Small intestine (tissue), 7 donors: ENCODE results near the gene PIAS1. TPM values are rescaled to one million over a fixed set of nuclear protein-coding genes. Genes with fewer than 3 reads are reported as not detected.
"Not testable (repeated sequence)": the region's sequence is repeated elsewhere in the genome, so short reads cannot be mapped to it uniquely, and the experiment has no call there.

ENCODE experiments used
- DNase-seq, 2 donors: peaks; one replicate each; pipeline versions ENCODE4 v3.0.0 to v3.0.0-alpha.2; 2013
- FAIRE-seq: peaks from 2 replicates; lab custom pipeline; 2012; peaks lifted over from hg19 to GRCh38; lab: Jason Lieb, UNC
- H3K27ac ChIP-seq, 3 donors: one replicate each; pipeline ENCODE4 v1.5.1; 2013; ENCODE audit warnings: low read length in 2 of 3, mild to moderate bottlenecking in 2 of 3, control low read depth in 1 of 3, inconsistent platforms in 1 of 3, low read depth in 1 of 3, moderate library complexity in 1 of 3
- H3K27me3 ChIP-seq, 3 donors: one replicate each; pipeline ENCODE4 v1.6.1; 2013; ENCODE audit warnings: low read length in 3 of 3, inconsistent platforms in 1 of 3; ENCODE audit not compliant: control insufficient read depth in 3 of 3, insufficient read depth in 3 of 3
- H3K36me3 ChIP-seq, 3 donors: one replicate each; pipeline ENCODE4 v1.6.1; 2013; ENCODE audit warnings: low read length in 3 of 3, inconsistent platforms in 1 of 3, low read depth in 1 of 3, mild to moderate bottlenecking in 1 of 3, moderate library complexity in 1 of 3; ENCODE audit not compliant: control insufficient read depth in 3 of 3, insufficient read depth in 2 of 3
- H3K4me1 ChIP-seq, 3 donors: one replicate each; pipeline ENCODE4 v1.6.1; 2013; ENCODE audit warnings: low read length in 2 of 3, inconsistent platforms in 1 of 3, low read depth in 1 of 3, mild to moderate bottlenecking in 1 of 3, moderate library complexity in 1 of 3; ENCODE audit not compliant: control insufficient read depth in 3 of 3, insufficient read depth in 2 of 3
- H3K4me3 ChIP-seq, 3 donors: one replicate each; pipeline ENCODE4 v1.5.1; 2013; ENCODE audit warnings: low read length in 3 of 3, control low read depth in 1 of 3, inconsistent platforms in 1 of 3, low read depth in 1 of 3, mild to moderate bottlenecking in 1 of 3, moderate library complexity in 1 of 3
- H3K9me3 ChIP-seq, 2 donors: one replicate each; pipeline ENCODE4 v1.6.1; 2013; ENCODE audit warnings: low read depth in 1 of 2, low read length in 1 of 2; ENCODE audit not compliant: control insufficient read depth in 2 of 2, insufficient read depth in 1 of 2
- WGBS, 3 donors: extraction: QIAGEN DNeasy Blood & Tissue Kit; methylation state at CpG; one replicate each; pipeline ENCODE4 v1.1.7; 2013; 5-methylcytosine and 5-hydroxymethylcytosine counted together
- polyA plus RNA-seq, 4 donors: library from polyadenylated mRNA; stranded (reverse) in 3 of 4; unstranded in 1 of 4; fragments of 200-250 nt in 3 of 4; fragments of 120-200 nt in 1 of 4; gene quantifications; one replicate each; pipeline versions ENCODE4 v1.2.1 to v1.2.3, GENCODE V29; 2013
- donor health status: healthy with polysubstance abuse.
- donor health status: control.
- donor health status: control.
- donor health status: Bipolar disorder and iron deficiency.
- donor health status: healthy.

The PIAS1 gene
- polyA plus RNA-seq, 4 donors: 9.0 to 48.0 (median 20.0) TPM

GRCh38 chr15:68218847-68219798, 165.0 kb downstream of the PIAS1 start:
- DNase-seq (no peak), FAIRE-seq (no peak)
- 95 to 96% (median 96%) methylated on average over 9 of the region's 9 CpGs for WGBS, 3 donors
- Histone ChIP-seq H3K36me3 (peaks cover 0 to 47% (median 0%) of the 10 kb centered on the region in 3 donors), H3K4me1 (peaks cover 0 to 5% (median 0%) of the 10 kb centered on the region in 3 donors), H3K9me3 (no peaks in the 10 kb centered on the region), H3K27me3 (no peaks in the 10 kb centered on the region), H3K4me3 (no peak overlapping the region), H3K27ac (no peak overlapping the region)

- Histone ChIP-seq H3K27me3 (no peaks in the 10 kb centered on the region), H3K9me3 (peaks cover 0 to 3% of the 10 kb centered on the region in 2 donors), H3K36me3 (peaks cover 0 to 37% (median 0%) of the 10 kb centered on the region in 3 donors), H3K4me1 (peaks cover 0 to 5% (median 0%) of the 10 kb centered on the region in 3 donors), H3K4me3 (no peak overlapping the region), H3K27ac (no peak overlapping the region)
- DNase-seq (no peak), FAIRE-seq (no peak)
- WGBS, 3 donors: 94 to 100% (median 95%) methylated on average over 2 of the region's 2 CpGs
These were observed 166.4 kb downstream of the PIAS1 start for GRCh38 chr15:68220489-68220888.

DNA sequence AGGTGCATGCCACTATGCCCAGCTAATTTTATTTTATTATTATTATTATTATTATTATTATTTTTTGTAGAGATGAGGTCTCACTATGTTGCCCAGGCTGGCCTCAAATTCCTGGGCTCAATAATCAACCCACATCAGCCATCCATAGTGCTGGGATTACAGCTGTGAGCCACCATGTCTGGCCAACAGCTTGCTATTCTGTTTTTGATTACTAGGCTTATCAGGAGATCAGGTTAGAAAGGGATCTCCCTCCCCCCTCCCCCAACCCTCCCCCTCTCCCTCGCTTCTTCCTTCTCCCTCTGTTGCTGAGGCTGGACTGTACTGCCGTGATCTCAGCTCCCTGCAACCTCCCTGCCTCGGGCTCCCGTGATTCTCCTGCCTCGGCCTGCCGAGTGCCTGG, 166.9 kb downstream of the PIAS1 start:
- Histone ChIP-seq H3K9me3 (peaks cover 0 to 3% of the 10 kb centered on the region in 2 donors), H3K4me3 (no peak overlapping the region), H3K36me3 (peaks cover 0 to 35% (median 0%) of the 10 kb centered on the region in 3 donors), H3K4me1 (peaks cover 0 to 5% (median 0%) of the 10 kb centered on the region in 3 donors), H3K27me3 (no peaks in the 10 kb centered on the region), H3K27ac (no peak overlapping the region)
- DNase-seq (no peak), FAIRE-seq (no peak)
- WGBS, 3 donors: 90 to 97% (median 94%) methylated on average over 5 to 6 of the region's 6 CpGs

DNA sequence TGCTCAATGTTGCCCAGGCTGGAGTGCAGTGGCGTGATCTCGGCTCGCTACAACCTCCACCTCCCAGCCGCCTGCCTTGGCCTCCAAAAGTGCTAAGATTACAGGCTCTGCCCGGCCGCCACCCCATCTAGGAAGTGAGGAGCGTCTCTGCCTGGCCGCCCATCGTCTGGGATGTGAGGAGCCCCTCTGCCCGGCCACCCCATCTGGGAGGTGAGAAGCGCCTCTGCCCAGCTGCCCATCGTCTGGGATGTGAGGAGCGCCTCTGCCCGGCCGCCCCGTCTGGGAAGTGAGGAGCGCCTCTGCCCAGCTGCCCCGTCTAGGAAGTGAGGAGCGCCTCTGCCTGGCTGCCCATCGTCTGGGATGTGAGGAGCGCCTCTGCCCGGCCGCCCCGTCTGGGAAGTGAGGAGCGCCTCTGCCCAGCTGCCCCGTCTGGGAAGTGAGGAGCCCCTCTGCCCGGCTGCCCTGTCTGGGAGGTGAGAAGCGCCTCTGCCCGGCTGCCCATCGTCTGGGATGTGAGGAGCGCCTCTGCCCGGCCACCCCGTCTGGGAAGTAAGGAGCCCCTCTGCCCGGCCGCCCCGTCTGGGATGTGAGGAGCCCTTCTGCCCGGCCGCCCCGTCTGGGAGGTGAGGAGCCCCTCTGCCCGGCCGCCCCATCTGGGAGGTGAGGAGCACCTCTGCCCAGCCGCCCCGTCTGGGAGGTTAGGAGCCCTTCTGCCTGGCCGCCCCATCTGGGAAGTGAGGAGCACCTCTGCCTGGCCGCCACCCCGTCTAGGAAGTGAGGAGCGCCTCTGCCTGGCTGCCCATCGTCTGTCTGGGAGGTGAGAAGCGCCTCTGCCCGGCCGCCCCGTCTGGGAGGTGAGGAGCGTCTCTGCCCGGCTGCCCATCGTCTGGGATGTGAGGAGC, 167.7 kb downstream of the PIAS1 start:
- H3K27me3 ChIP-seq, H3K27ac ChIP-seq, FAIRE-seq, H3K4me1 ChIP-seq, DNase-seq, H3K9me3 ChIP-seq, H3K4me3 ChIP-seq: not testable (repeated sequence)
- H3K36me3 ChIP-seq: peaks cover 0 to 30% (median 0%) of the 10 kb centered on the region in 3 donors
- 88 to 93% (median 92%) methylated on average over 46 to 55 of the region's 55 CpGs for WGBS, 3 donors

DNA sequence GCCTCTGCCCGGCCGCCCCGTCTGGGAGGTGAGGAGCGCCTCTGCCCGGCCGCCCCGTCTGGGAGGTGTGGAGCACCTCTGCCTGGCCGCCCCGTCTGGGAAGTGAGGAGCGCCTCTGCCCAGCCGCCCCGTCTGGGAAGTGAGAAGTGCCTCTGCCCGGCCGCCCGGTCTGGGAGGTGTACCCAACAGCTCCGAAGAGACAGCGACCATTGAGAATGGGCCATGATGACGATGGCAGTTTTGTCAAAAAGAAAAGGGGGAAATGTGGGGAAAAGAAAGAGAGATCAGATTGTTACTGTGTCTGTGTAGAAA, 168.3 kb downstream of the PIAS1 start:
- peaks cover 0 to 28% (median 0%) of the 10 kb centered on the region in 3 donors for H3K36me3 ChIP-seq
- FAIRE-seq, H3K4me3 ChIP-seq, H3K27me3 ChIP-seq, H3K9me3 ChIP-seq, DNase-seq, H3K4me1 ChIP-seq, H3K27ac ChIP-seq: not testable (repeated sequence)
- WGBS, 3 donors: 90 to 93% (median 92%) methylated on average over 15 to 18 of the region's 18 CpGs

GRCh38 chr15:68223171-68223570, 169.1 kb downstream of the PIAS1 start:
- no peak overlapping the region for H3K27ac ChIP-seq
- FAIRE-seq: no peak
- no peaks in the 10 kb centered on the region for H3K27me3 ChIP-seq
- peaks cover 0 to 25% (median 0%) of the 10 kb centered on the region in 3 donors for H3K36me3 ChIP-seq
- WGBS, 3 donors: 91 to 100% (median 95%) methylated on average over 5 to 6 of the region's 6 CpGs
- no peak overlapping the region for H3K4me3 ChIP-seq
- no peak for DNase-seq
- peaks cover 0 to 3% of the 10 kb centered on the region in 2 donors for H3K9me3 ChIP-seq
- H3K4me1 ChIP-seq: peaks cover 0 to 10% (median 10%) of the 10 kb centered on the region in 3 donors

- no peak for DNase-seq
- 58 to 77% (median 60%) methylated on average over 3 of the region's 3 CpGs for WGBS, 3 donors
- Histone ChIP-seq H3K4me1 (peaks cover 0 to 15% (median 12%) of the 10 kb centered on the region in 3 donors), H3K4me3 (no peak overlapping the region), H3K27ac (no peak overlapping the region), H3K27me3 (no peaks in the 10 kb centered on the region), H3K9me3 (peaks cover 0 to 3% of the 10 kb centered on the region in 2 donors), H3K36me3 (peaks cover 0 to 18% (median 0%) of the 10 kb centered on the region in 3 donors)
- no peak for FAIRE-seq
These were observed 170.0 kb downstream of the PIAS1 start for GRCh38 chr15:68224108-68224507.
